22Rv1 (cell line): ENCODE measurements around the gene COL23A1.

Source experiments
- ZFX ChIP-seq: fragments of 450-650 bp; IDR thresholded peaks from 2 replicates; pipeline ENCODE4 v1.6.1; 2017; ENCODE audit warnings: antibody characterized with exemption, borderline replicate concordance
- TF ChIP-seq, protein P1 (sequence below): fragments of 450-650 bp; IDR thresholded peaks from 2 replicates; pipeline ENCODE4 v1.5.1; 2017; ENCODE audit warnings: mild to moderate bottlenecking

DNA sequence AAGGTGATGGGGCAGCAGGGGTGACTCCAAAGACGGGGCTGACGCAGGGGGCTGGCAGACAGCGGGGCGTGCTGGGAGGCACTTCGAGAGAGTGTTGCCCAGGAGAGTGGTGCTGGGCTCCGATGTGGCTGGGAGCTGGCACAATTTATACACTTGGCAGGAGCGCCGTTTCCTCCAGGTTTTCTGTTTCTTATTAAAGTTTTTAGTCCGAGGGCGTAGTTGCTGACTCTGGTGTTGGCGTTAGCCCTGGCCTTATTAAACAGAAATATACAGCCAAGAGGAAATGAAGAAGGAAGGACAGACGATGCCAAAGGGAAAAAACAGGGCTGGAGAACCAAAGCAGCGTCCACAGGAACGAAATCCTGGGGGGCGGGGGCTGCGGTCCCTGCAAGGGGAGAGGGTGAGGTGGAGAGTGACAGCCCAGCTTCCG is 218.0 kb downstream of the COL23A1 start:
- TF ChIP-seq, protein P1, sequence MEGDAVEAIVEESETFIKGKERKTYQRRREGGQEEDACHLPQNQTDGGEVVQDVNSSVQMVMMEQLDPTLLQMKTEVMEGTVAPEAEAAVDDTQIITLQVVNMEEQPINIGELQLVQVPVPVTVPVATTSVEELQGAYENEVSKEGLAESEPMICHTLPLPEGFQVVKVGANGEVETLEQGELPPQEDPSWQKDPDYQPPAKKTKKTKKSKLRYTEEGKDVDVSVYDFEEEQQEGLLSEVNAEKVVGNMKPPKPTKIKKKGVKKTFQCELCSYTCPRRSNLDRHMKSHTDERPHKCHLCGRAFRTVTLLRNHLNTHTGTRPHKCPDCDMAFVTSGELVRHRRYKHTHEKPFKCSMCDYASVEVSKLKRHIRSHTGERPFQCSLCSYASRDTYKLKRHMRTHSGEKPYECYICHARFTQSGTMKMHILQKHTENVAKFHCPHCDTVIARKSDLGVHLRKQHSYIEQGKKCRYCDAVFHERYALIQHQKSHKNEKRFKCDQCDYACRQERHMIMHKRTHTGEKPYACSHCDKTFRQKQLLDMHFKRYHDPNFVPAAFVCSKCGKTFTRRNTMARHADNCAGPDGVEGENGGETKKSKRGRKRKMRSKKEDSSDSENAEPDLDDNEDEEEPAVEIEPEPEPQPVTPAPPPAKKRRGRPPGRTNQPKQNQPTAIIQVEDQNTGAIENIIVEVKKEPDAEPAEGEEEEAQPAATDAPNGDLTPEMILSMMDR: no peak
- TF ChIP-seq ZFX: no peak
